ENCODE results near the gene UAP1L1.

DNA sequence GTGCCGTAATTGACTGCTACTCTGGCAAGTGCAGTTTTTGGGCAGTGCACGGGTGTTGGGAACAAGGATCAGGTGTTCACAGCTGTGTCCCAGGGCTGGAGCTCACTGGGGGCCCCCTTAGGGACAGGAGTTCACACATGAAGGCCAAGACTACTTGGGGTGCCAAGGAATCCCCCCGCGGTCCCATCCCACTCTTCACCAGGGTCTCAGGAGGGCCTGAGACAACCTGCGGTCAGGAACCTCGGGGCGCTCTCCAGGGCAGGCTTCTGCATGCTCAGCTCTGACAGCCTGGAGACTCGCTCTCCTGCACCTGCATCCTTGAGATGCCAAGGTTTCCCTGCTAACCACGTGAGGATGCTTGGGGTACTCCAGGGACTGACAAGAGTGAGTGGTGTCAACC, 7.2 kb downstream of the UAP1L1 start:
- TF ChIP-seq, protein P1, sequence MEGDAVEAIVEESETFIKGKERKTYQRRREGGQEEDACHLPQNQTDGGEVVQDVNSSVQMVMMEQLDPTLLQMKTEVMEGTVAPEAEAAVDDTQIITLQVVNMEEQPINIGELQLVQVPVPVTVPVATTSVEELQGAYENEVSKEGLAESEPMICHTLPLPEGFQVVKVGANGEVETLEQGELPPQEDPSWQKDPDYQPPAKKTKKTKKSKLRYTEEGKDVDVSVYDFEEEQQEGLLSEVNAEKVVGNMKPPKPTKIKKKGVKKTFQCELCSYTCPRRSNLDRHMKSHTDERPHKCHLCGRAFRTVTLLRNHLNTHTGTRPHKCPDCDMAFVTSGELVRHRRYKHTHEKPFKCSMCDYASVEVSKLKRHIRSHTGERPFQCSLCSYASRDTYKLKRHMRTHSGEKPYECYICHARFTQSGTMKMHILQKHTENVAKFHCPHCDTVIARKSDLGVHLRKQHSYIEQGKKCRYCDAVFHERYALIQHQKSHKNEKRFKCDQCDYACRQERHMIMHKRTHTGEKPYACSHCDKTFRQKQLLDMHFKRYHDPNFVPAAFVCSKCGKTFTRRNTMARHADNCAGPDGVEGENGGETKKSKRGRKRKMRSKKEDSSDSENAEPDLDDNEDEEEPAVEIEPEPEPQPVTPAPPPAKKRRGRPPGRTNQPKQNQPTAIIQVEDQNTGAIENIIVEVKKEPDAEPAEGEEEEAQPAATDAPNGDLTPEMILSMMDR (optimal IDR thresholded peaks at IDR 0.05 in 1 of 3, IDR thresholded peaks at IDR 0.05 in 1 of 3, conservative IDR thresholded peaks at IDR 0.05 in 1 of 3; ENCODE audit: extremely low read depth in 1 of 3, insufficient read depth in 2 of 3, low read length in 3 of 3): no peak
- TF ChIP-seq EZH2 (IDR thresholded peaks at IDR 0.05; ENCODE audit: low read length): no peak

Data from keratinocyte (primary cell).